ENCODE results near the gene CCDC183.
"Not testable (repeated sequence)": the region's sequence is repeated elsewhere in the genome, so short reads cannot be mapped to it uniquely, and the experiment has no call there.

The CCDC183 gene

DNA sequence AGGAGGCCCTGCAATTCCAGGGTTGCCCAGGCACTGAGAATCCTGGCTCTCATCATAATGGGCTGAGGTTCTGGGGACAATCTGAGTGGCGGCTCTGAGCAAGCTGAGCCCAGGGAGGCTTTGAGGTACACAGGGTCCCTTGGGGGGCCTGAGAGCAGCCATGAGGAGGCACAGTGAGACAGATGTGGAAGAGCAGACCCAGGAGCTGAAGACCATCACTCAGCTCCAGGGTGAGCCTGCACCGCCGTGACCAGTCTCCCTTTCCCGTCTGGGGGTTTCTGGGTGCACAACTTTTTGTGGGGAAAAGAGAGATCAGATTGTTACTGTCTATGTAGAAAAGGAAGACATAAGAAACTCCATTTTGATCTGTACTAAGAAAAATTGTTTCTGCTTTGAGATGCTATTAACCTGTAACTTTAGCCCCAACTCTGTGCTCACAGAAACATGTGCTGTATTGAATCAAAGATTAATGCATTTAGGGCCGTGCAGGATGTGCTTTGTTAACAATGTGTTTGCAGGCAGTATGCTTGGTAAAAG, at the start of gene CCDC183:
TSS of gene CCDC183 (plus strand) at position 101 of the 537 bp plus-strand sequence. CDS start at position 161, 60 bp downstream.
- no peak for DNase-seq

DNA sequence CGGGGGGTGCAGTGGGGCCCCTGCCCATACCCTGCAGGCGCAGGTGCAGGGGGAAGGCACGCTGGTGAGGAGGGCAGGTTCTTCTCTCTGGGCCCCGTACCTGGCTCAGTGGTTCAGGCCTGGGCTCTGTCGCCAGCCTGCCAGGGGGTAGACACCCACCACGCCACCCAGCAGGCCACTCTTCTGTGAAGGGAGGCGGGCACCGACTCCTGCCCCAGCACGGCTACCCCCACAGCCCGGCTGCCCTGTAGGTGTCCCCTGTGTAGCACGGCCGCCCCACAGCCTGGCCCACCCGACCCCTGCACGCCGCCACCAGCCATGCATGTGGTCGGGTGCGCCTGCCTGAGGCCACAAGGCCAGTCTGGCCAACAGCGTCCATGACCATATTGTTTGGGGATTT, 49.5 kb upstream of the CCDC183 start:
- no peak for DNase-seq

GRCh38 chr9:136747161-136748060, 48.7 kb upstream of the CCDC183 start:
- no peak for DNase-seq

DNA sequence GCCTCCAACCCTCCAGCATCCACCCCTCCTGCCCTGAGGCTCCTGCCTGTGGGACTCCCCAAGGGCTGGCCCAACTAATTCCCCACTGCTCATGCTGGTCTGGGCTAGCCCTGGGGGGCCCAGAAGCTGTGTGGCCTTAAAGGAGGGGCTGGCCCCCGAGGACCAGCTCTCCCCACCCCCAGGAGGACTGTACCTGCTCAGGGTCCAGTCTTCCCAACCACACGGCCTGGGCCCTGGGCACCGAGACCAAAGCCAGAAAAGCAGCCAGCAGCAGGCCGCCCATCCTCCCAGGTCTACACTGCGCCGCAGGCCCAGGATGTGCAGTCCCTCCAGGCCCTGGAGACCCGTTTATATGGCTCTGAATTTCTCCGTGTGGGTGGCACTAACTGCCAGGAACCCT, 47.9 kb upstream of the CCDC183 start, which contains the start of gene LCN6:
TSS of gene LCN6 (minus strand) at position 325 of the 400 bp plus-strand sequence. CDS start at position 283, 42 bp downstream.
- no peak for DNase-seq

GRCh38 chr9:136748666-136749611, 47.2 kb upstream of the CCDC183 start:
- DNase-seq = no peak

DNA sequence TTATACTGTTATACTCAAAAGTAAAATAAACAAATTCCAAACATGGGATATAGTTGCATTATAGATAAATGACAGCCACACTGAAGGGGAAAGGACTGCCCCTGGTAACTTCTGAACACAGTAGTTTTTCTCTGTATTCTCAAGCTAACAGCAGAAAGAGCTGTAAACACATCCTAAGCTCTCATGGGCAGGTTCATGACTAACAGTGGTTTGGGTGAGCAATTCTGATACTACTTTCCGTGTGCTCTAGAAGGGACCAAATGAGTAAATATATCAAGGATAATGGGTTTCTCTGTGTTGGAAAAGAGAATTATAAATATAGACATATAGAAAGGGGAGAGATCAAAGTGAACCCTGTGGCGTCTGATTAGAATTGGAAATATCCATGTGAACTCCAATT, 45.6 kb upstream of the CCDC183 start:
- no peak for DNase-seq

DNA sequence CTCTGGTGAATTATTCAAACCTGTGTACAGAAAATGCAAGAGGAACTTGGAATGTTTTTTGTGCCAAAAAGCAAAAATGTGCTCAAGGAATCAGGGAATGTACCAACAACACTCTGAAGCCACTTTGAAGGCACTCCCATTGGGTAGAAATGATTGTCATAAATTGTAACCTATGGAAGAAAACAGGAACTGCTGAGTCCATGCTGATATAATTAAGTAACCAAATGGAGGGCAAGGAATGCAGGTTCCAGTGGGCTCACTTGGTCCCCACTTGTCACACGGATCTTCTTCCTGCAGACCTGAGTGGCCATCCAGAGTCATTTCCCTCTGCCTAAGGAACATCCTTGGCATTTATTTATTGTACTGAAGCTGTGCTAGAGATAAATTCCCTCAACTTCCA, 44.9 kb upstream of the CCDC183 start:
- no peak for DNase-seq

- DNase-seq = no peak
These were observed 44.3 kb upstream of the CCDC183 start for GRCh38 chr9:136751814-136752213.

DNA sequence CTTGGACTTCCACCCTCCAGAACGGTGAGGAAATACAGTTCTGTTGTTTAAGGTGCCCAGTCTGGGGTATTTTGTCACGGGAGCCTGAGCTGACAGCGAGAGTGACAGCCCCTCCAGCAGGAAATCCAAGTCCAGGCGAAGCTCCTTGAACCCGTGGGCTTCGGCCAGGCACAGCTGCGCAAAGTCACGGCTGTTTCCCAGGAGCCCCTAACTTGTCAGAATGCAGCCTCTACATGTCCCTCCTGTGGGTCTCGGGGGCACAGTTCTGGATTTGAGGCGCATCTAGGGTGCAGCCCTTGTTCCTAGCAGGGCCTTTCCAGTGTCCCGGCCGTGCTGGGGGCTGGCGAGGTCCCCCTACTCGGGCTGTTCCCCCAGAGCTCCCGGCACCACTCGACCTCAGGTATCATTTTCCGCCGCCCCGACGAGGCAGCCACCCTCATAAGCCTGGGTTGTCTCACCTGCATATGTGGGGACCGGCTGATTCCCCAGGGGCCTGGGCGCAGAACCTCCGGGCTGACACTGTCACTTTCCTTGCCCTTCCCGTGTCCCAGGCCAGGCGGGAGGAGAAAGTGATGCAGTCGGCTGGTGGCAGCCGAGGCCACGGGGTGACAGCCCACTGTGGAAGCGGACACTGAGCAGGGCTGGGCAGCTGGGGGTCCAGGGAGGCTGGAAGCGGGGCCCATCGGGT, 42.6 kb upstream of the CCDC183 start:
- DNase-seq = no peak

DNA sequence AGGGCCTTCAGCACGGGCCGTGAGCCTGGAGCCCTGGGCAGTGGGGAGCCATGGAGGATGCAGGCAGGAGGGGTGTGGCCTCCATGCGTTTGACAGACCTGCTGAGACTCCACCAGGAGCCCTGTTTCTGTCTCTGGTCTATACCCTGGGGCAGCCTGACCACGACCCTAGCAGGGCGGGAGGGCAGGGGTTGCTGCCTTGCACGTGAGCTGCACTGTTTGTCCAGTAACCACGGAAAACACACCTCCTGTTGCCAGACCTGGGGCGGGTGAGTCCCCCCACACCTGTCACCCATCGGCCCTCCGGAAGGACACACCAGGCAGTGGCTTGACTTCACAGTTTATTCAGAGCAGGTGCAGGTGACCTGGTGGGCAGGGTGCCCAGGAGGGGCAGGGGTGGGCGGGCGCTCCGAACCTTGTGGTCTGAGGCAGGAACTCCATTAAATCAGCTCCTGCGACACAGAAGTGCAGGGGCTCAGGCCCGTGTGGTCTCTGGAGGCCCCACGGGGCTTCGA, 42.0 kb upstream of the CCDC183 start:
- no peak for DNase-seq

GRCh38 chr9:136754626-136755301, 41.4 kb upstream of the CCDC183 start:
- no peak for DNase-seq

DNA sequence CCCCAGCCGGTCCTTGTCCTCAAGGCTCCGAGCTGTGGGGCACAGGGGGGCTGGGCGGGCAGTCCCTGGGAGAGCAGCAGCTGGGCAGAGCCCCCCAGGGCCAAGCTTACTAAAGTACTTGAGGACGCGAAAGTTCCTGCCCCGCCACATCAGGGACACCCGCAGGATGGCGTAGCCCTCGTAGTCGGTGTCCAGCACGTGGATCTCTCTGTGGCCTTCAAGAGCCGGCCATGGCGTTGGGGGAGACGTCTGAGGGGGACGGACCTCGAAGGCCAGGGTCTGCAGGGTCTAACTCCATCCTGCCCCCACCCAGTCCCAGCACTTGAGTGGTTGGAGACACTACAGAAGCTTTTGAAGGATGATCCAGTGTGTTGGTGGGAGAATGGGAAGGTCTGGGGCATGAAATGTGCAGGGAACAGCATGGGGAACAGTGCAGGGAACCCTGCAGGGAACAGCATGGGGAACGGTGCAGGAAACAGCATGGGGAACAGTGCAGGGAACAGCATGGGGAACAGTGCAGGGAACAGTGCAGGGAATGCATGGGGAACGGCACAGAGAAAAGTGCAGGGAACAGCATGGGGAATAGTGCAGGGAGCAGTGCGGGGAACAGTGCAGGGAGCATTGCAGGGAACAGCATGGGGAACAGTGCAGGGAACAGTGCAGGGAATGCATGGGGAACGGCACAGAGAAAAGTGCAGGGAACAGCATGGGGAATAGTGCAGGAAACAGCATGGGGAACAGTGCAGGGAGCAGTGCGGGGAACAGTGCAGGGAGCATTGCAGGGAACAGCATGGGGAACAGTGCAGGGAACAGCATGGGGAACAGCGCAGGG, 40.6 kb upstream of the CCDC183 start:
- DNase-seq = not testable (repeated sequence)

DNA sequence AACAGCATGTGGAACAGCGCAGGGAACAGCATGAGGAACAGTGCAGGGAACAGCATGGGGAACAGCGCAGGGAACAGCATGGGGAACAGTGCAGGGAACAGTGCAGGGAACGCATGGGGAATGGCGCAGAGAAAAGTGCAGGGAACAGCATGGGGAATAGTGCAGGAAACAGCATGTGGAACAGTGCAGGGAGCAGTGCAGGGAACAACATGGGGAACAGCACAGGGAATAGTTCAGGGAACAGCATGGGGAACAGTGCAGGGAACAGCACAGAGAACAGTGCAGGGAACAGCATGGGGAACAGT, 40.1 kb upstream of the CCDC183 start:
- DNase-seq = no peak

DNA sequence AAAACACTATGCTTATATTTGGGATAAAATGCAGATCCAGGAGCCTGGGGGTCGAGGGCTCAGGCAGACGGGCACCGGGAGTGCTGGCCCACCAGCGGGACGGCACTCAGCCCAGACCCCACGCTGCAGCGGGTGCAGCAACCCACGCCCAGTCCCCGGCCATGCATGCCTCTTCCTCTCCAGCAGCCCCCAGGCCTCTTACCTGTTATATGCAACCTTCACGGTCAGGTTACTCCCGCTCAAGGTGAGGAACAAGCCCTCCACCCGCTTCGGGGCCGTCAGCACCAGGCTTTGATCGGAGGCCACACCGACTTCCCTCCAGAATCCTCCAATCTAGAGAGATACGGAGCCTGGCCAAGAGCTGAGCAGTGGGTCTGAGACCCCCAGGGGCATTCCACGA, 39.3 kb upstream of the CCDC183 start:
- no peak for DNase-seq

- no peak for DNase-seq
These were observed 38.8 kb upstream of the CCDC183 start for GRCh38 chr9:136757328-136757727.

DNA sequence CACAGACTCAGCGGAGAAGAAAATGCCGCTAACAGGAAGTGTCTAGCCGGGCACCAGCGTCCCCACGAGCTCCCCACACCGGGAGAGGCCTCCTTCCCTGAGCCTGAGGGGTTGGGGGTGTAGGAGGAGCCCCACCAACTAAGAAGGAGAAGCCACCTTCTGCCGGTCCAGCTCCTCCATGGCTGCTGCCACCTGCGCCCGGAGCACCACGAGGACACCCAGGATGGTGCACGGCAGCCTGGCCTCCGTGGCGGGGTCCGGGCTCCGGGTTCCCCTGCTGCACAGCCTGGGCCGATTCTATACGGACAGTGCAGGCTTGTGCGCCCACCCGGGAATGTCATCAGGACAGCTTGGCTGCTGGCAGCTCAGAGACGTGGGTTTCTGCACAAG, 38.4 kb upstream of the CCDC183 start:
- no peak for DNase-seq

- DNase-seq = no peak
These were observed 37.1 kb upstream of the CCDC183 start for GRCh38 chr9:136759001-136759400.

- no peak for DNase-seq
These were observed 36.5 kb upstream of the CCDC183 start for GRCh38 chr9:136759436-136760325.

- no peak for DNase-seq
These were observed 35.7 kb upstream of the CCDC183 start for GRCh38 chr9:136760424-136760823.
